HG03159 (cell line): Measurements from ENCODE around the gene KIFBP.

ENCODE experiments used
- ATAC-seq: cut with Tn5 transposase; IDR thresholded peaks from one replicate; pipeline ENCODE4 v1.9.1; 2021; ENCODE audit warnings: mild to moderate bottlenecking, moderate library complexity; ENCODE audit not compliant: unreplicated experiment

KIFBP gene

GRCh38 chr10:69051303-69051702, 62.7 kb downstream of the KIFBP start:
- ATAC-seq, result peak; percentile 63

DNA sequence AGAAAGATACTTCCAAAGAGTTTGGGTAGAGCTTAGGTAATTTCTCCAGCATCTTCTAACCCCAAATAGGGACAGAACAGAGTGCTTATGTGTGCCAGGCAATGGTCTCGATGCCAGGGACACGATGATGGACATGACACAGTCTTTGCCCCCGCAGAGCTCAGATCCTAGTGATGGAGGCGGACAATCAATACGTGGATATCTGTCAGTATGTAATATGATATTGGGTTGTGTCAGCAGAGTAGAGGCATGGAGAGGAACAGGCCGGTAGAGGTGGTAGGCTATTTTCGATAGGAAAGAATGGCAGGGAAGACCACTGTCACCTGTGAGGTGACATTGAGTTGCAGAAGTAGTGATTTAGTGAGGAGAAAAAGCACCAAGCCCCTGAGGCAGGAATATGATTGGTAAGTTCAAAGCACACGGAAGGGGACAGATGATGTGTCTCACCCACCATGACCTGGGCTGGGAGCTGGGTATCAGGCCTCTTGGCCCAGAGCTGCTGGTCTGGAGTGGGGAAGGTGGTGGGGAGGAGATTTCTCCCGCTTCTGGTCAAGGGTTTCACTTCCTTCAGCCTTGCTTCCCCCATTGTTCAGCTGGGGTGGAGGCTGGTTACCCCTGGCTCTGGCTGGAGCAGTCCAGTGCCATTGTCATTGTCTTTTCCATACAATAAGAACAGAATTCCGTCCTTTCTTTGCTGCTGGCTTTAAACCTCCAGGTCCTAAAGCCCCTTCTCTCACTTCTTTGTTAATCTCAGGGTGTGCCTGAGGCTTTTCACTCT, 63.3 kb downstream of the KIFBP start:
- no peak for ATAC-seq

GRCh38 chr10:69052736-69053135, 64.1 kb downstream of the KIFBP start:
- ATAC-seq, result no peak

- ATAC-seq, result no peak
These were observed 66.6 kb downstream of the KIFBP start for GRCh38 chr10:69055241-69055640.

GRCh38 chr10:69056129-69056528, 67.5 kb downstream of the KIFBP start:
- no peak for ATAC-seq

- no peak for ATAC-seq
These were observed 68.1 kb downstream of the KIFBP start for GRCh38 chr10:69056536-69057260.

- no peak for ATAC-seq
These were observed 68.8 kb downstream of the KIFBP start for GRCh38 chr10:69057261-69057950.

GRCh38 chr10:69057951-69058297, 69.3 kb downstream of the KIFBP start:
- ATAC-seq, result no peak

- no peak for ATAC-seq
These were observed 71.7 kb downstream of the KIFBP start for GRCh38 chr10:69060127-69060798.

DNA sequence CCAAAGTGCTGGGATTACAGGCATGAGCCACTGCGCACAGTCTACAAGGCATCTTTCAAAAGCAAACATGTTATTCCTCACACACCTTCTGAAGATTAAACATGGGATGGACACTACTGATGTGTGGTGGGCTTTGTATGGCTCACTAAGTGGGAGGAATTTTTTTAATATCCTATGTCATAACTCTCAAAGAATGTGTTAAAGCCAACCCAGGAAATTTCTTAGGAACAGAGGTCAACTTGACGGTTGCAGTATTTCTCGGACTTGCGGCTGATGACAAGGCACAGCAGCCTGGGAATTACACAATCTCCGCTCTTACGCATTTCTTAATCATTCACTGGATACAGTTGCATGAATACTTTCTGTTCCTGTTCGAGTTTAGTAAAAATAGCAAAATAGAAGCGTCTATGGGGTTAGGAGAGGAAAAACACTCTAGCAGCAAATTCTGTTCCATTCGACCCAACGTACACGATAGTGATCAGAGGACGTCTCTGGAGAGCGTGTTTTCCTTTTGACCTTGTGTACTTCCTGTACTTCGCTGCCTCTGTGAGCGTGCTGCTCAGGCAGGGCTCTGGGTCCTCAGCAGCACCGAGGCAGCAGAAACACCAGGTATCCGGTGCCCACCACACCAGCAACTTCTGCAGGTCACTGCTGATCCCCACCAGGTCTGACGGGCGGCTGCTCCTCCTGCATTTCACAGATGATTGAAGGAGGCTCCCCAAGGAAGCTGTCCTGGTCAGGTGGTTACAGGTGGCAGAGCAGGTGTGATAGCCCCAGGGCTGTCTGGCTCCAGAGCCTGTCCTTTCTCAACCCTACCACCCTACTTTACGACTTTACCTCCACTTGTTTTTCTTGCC, 72.9 kb downstream of the KIFBP start:
- ATAC-seq, result no peak

GRCh38 chr10:69062901-69063300, 74.3 kb downstream of the KIFBP start:
- no peak for ATAC-seq

DNA sequence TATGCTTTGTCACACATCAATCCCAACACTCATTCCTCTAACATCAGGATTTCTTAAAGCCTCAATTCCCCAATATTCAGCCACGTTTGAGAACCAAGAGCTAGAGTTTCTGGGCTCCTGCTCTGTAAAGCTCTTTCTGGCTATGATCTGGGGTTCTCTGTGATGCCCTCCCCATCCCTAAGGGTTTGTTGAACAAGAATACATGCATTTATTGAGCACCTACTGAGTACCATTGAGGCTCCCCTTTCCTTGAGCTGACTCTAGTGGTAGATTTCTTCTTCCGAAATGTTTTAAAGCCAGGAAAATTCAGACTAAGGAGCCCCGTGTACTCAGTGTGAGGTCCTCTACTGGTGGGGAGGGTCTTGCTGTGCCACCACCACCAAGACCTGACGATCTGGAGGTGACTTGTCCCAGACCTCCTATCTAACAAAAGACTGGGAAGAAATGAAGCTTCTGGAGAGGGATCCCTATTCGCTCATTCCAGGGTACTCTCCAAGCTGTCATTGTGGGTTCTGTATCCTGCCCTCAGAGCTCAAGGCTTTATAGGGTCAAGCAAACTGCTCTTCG, 76.2 kb downstream of the KIFBP start:
- ATAC-seq, result no peak

GRCh38 chr10:69065406-69066361, 77.1 kb downstream of the KIFBP start:
- peak; percentile 55 for ATAC-seq
